Measurements from ENCODE around the gene PIGBOS1. TPM values are rescaled to one million over a fixed set of nuclear protein-coding genes. Genes with fewer than 3 reads are reported as not detected.

The PIGBOS1 gene
- total RNA-seq, 1 donor from 2014 or later, result 12.3 TPM

DNA sequence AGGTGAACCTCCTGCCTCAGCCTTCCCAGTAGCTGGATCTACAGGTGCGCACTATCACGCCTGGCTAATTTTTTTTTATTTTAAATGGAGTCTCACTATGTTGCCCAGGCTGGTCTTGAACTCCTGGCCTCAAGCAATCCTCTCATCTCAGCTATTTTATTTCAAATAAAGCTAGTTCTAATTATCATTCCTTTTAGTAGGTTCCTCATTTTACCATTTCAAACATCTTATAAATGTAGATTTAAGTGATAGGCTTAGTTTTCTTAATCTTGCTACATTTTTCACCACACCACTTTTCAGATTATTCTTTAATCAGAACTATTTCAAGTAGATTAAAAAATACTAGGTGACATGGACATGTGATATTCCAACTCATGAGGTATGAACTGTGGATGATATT, 30.4 kb upstream of the PIGBOS1 start:
- Mint-ChIP-seq H3K9me3 (no peaks in the 10 kb centered on the region), H3K36me3 (peaks cover 3% of the 10 kb centered on the region), H3K27ac (no peak overlapping the region), H3K4me1 (peaks cover 4% of the 10 kb centered on the region), H3K4me3 (no peak overlapping the region), H3K27me3 (ENCODE audit: insufficient read depth, low read depth) (no peaks in the 10 kb centered on the region)
- Histone ChIP-seq H3K27ac (no peak overlapping the region), H3F3A (ENCODE audit: low read depth) (no peaks in the 10 kb centered on the region), H3K27me3 (no peaks in the 10 kb centered on the region), H4K20me1 (ENCODE audit: low read depth) (no peaks in the 10 kb centered on the region), H3K9me3 (ENCODE audit: low read depth) (no peaks in the 10 kb centered on the region), H3K4me3 (no peak overlapping the region), H3K4me1 (peaks cover 3% of the 10 kb centered on the region), H3K4me2 (no peak overlapping the region), H3K79me2 (ENCODE audit: low read depth) (no peaks in the 10 kb centered on the region), H3K36me3 (no peaks in the 10 kb centered on the region), H3K9ac (no peak overlapping the region), H2AFZ (replicated peaks) (no peak overlapping the region)
- no peak for TF ChIP-seq EZH2phosphoT487 (IDR thresholded peaks at IDR 0.05)
- no peak for DNase-seq (ENCODE audit: low spot score)

DNA sequence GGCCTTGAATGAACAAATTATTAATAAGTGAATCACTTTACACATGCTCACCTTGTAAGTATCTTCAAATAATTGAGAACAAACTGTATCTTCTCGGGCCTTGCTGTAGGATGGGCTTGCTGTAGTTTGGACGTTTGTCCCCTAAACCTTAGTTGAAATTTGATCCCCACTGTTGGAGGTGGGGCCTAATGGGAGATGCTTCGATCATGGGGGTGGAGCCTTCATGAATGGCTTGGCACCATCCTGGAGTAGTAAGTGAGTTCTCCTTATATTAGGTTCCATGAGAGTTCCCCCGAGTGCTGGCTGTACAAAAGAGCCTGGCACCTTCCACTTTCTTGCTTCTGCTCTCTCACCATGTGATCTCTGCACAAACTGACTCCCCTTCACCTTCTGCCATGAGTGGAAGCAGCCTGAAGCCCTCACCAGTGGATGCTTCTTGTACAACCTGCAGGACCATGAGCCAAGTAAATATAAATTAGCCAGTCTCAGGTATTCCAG, 29.4 kb upstream of the PIGBOS1 start:
- DNase-seq (ENCODE audit: low spot score), result peak; percentile 27

DNA sequence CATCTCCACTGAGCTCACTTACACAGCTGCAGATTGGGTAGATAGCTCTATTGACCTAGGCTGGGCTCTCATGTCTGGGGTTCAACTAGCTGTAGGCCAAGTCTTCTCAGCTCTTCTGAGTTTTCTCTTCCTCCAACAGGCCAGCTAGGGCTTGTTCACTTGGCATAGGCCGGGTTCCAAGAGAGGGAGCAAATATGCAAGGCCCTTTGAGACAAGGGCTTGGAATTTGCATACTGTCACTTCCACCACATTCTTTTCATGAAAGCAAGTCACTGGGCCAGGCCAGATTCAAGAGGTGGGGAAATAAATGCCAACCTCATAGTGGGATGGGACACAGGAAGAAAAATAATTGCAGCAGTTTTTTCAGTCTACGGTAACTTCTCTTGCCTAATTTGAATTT, 25.3 kb upstream of the PIGBOS1 start:
- Histone ChIP-seq H3K79me2 (ENCODE audit: low read depth) (no peaks in the 10 kb centered on the region), H3K27ac (no peak overlapping the region), H3K4me2 (no peak overlapping the region), H3K36me3 (no peaks in the 10 kb centered on the region), H2AFZ (replicated peaks) (no peak overlapping the region), H3K9me3 (ENCODE audit: low read depth) (no peaks in the 10 kb centered on the region), H3F3A (ENCODE audit: low read depth) (no peaks in the 10 kb centered on the region), H3K4me3 (no peak overlapping the region), H3K4me1 (peaks cover 7% of the 10 kb centered on the region), H3K27me3 (no peaks in the 10 kb centered on the region), H3K9ac (no peak overlapping the region), H4K20me1 (ENCODE audit: low read depth) (no peaks in the 10 kb centered on the region)
- no peak overlapping the region for H3K27ac Mint-ChIP-seq
- H3K27me3 Mint-ChIP-seq (ENCODE audit: insufficient read depth, low read depth), result no peaks in the 10 kb centered on the region
- peak; percentile 34 for DNase-seq (ENCODE audit: low spot score)
- peaks cover 3% of the 10 kb centered on the region for H3K36me3 Mint-ChIP-seq
- H3K9me3 Mint-ChIP-seq, result no peaks in the 10 kb centered on the region
- H3K4me1 Mint-ChIP-seq, result peaks cover 4% of the 10 kb centered on the region
- no peak overlapping the region for H3K4me3 Mint-ChIP-seq
- TF ChIP-seq EZH2 (IDR thresholded peaks at IDR 0.05), result no peak
- no peak for TF ChIP-seq EZH2phosphoT487 (IDR thresholded peaks at IDR 0.05)
- TF ChIP-seq, protein P1, sequence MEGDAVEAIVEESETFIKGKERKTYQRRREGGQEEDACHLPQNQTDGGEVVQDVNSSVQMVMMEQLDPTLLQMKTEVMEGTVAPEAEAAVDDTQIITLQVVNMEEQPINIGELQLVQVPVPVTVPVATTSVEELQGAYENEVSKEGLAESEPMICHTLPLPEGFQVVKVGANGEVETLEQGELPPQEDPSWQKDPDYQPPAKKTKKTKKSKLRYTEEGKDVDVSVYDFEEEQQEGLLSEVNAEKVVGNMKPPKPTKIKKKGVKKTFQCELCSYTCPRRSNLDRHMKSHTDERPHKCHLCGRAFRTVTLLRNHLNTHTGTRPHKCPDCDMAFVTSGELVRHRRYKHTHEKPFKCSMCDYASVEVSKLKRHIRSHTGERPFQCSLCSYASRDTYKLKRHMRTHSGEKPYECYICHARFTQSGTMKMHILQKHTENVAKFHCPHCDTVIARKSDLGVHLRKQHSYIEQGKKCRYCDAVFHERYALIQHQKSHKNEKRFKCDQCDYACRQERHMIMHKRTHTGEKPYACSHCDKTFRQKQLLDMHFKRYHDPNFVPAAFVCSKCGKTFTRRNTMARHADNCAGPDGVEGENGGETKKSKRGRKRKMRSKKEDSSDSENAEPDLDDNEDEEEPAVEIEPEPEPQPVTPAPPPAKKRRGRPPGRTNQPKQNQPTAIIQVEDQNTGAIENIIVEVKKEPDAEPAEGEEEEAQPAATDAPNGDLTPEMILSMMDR (IDR thresholded peaks at IDR 0.05), result no peak

More for the DNA sequence above, 29.4 kb upstream of the PIGBOS1 start:
- no peak overlapping the region for H3K4me2 ChIP-seq
- no peak overlapping the region for H3K27ac Mint-ChIP-seq
- H3K4me3 Mint-ChIP-seq, result no peak overlapping the region
- H3K27me3 Mint-ChIP-seq (ENCODE audit: insufficient read depth, low read depth), result no peaks in the 10 kb centered on the region
- H3K36me3 Mint-ChIP-seq, result peaks cover 3% of the 10 kb centered on the region
- no peak overlapping the region for H2AFZ ChIP-seq (replicated peaks)
- H3K36me3 ChIP-seq, result no peaks in the 10 kb centered on the region
- no peaks in the 10 kb centered on the region for H3K79me2 ChIP-seq (ENCODE audit: low read depth)
- H3K4me1 Mint-ChIP-seq, result peaks cover 4% of the 10 kb centered on the region
- H3K27me3 ChIP-seq, result no peaks in the 10 kb centered on the region
- H3K27ac ChIP-seq, result no peak overlapping the region
- no peak overlapping the region for H3K9ac ChIP-seq
- no peaks in the 10 kb centered on the region for H3F3A ChIP-seq (ENCODE audit: low read depth)
- no peaks in the 10 kb centered on the region for H3K9me3 Mint-ChIP-seq
- no peaks in the 10 kb centered on the region for H4K20me1 ChIP-seq (ENCODE audit: low read depth)
- H3K4me3 ChIP-seq, result no peak overlapping the region
- TF ChIP-seq EZH2 (IDR thresholded peaks at IDR 0.05) (no peak), EZH2phosphoT487 (IDR thresholded peaks at IDR 0.05) (no peak)
- TF ChIP-seq, protein P1 (IDR thresholded peaks at IDR 0.05), result no peak
- no peaks in the 10 kb centered on the region for H3K9me3 ChIP-seq (ENCODE audit: low read depth)
- peaks cover 7% of the 10 kb centered on the region for H3K4me1 ChIP-seq

DNA sequence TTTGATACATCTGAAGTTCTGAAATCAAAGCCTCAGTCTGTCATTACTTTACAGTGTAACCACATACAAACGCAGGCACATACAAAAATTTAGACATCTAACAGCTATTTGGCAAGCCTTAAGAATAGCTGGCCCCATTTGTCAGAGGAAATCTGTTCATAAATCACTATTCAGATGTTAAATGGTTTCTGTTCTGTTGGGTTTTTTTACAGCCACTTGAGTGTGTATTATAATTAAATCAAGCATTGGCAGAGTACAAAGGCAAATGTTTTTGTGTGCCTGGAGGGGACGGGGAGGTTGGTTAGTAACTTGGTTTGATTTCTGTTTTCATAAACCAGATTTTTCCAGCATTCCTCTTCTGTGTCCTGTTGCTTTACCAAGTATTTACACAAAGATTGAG, 24.2 kb upstream of the PIGBOS1 start:
- H3K4me1 ChIP-seq, result peaks cover 7% of the 10 kb centered on the region
- no peaks in the 10 kb centered on the region for H4K20me1 ChIP-seq (ENCODE audit: low read depth)
- H3K27me3 ChIP-seq, result no peaks in the 10 kb centered on the region
- no peaks in the 10 kb centered on the region for H3K36me3 ChIP-seq
- no peaks in the 10 kb centered on the region for H3K4me1 Mint-ChIP-seq
- no peak for DNase-seq (ENCODE audit: low spot score)
- no peak for TF ChIP-seq EZH2phosphoT487 (IDR thresholded peaks at IDR 0.05)
- no peak for TF ChIP-seq EZH2 (IDR thresholded peaks at IDR 0.05)
- TF ChIP-seq, protein P1 (IDR thresholded peaks at IDR 0.05), result no peak
- no peaks in the 10 kb centered on the region for H3K9me3 ChIP-seq (ENCODE audit: low read depth)
- no peak overlapping the region for H3K9ac ChIP-seq
- H3K27me3 Mint-ChIP-seq (ENCODE audit: insufficient read depth, low read depth), result no peaks in the 10 kb centered on the region
- no peaks in the 10 kb centered on the region for H3K79me2 ChIP-seq (ENCODE audit: low read depth)
- no peak overlapping the region for H3K4me3 Mint-ChIP-seq
- H2AFZ ChIP-seq (replicated peaks), result no peak overlapping the region
- H3K27ac ChIP-seq, result no peak overlapping the region
- H3K4me3 ChIP-seq, result no peak overlapping the region
- no peaks in the 10 kb centered on the region for H3K9me3 Mint-ChIP-seq
- H3K4me2 ChIP-seq, result no peak overlapping the region
- H3F3A ChIP-seq (ENCODE audit: low read depth), result no peaks in the 10 kb centered on the region
- H3K27ac Mint-ChIP-seq, result no peak overlapping the region
- peaks cover 3% of the 10 kb centered on the region for H3K36me3 Mint-ChIP-seq

All from neural progenitor cell (in vitro differentiated cells).